ENCODE measurements around the gene EIF2AK3.
A peak's percentile ranks its signal among the peaks of the same experiment; 100 is the strongest.
"Not testable (repeated sequence)": the region's sequence is repeated elsewhere in the genome, so short reads cannot be mapped to it uniquely, and the experiment has no call there.

Gene EIF2AK3

DNA sequence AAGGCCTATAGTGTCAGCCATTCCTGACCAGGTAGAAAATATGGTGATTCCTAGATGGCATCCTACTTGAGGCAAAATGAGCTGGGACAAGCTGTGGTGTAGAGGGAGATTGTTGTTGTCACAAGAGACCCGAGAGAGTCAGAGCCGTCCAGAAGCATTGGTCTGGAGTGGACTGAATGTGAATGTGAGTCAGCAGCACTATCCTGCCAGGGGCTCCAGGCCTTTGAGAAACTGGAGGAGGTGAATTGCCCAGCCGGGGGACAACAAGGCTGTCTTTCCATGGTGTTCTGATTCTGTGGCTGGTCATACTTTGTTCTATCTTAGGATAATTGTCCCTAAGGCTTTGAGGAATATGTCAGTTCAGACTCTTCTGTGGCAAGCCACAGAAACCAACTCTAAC lies 29.4 kb upstream of the EIF2AK3 start:
- DNase-seq (ENCODE audit: low read depth, low spot score) = no peak
- H3K4me3 ChIP-seq (ENCODE audit: low read depth, low read length) = no peak overlapping the region
- TF ChIP-seq, protein P1, sequence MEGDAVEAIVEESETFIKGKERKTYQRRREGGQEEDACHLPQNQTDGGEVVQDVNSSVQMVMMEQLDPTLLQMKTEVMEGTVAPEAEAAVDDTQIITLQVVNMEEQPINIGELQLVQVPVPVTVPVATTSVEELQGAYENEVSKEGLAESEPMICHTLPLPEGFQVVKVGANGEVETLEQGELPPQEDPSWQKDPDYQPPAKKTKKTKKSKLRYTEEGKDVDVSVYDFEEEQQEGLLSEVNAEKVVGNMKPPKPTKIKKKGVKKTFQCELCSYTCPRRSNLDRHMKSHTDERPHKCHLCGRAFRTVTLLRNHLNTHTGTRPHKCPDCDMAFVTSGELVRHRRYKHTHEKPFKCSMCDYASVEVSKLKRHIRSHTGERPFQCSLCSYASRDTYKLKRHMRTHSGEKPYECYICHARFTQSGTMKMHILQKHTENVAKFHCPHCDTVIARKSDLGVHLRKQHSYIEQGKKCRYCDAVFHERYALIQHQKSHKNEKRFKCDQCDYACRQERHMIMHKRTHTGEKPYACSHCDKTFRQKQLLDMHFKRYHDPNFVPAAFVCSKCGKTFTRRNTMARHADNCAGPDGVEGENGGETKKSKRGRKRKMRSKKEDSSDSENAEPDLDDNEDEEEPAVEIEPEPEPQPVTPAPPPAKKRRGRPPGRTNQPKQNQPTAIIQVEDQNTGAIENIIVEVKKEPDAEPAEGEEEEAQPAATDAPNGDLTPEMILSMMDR (IDR thresholded peaks at IDR 0.05; ENCODE audit: low read depth, low read length) = no peak
- in situ Hi-C loops (cut with HindIII; ENCODE audit: low sequenced_read_pairs) = no loop called here

DNA sequence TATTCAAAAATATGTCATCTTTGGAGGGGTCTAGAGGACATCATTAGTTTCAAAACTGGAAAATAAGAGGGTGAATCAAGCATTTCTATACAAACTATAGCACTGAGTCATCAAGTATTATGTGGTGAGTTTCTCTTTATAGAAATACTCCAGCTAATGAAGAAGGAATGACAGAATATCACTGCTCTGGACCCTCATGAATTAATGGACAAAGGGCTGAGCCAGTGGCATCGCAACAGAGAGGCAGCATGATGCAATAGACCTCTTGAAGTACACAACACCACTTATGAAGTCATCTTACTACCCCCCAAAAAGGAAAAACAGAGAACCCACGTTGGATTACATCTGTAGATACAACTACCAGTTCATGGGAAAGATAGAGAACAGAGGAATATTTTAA lies 27.4 kb upstream of the EIF2AK3 start:
- DNase-seq (ENCODE audit: low read depth, low spot score) = peak; percentile 37
- TF ChIP-seq, protein P1 (IDR thresholded peaks at IDR 0.05; ENCODE audit: low read depth, low read length) = no peak
- no peak overlapping the region for H3K4me3 ChIP-seq (ENCODE audit: low read depth, low read length)
- in situ Hi-C loops (cut with HindIII; ENCODE audit: low sequenced_read_pairs) = no loop called here

DNA sequence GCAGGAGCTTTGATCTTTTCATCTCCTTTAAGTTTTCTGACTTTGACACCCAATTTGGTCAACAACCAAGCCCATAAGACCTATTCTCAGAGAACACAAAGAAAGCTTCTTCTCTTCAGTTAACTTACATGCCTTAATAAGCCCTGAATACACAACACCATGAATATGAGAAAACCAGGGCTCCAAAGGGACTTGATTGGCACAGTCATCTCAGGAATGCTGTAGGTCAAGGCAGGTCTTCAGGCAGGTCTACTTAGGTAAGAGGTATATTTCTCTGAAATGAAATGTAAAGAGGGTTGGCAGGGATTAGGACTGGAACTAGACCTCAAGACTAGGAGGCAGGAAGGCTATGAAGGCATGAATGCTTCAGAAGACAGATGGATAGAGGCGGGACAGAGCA lies 24.4 kb upstream of the EIF2AK3 start:
- TF ChIP-seq, protein P1 (IDR thresholded peaks at IDR 0.05; ENCODE audit: low read depth, low read length) = no peak
- in situ Hi-C loops (cut with HindIII; ENCODE audit: low sequenced_read_pairs) = no loop called here
- H3K4me3 ChIP-seq (ENCODE audit: low read depth, low read length) = no peak overlapping the region
- DNase-seq (ENCODE audit: low read depth, low spot score) = no peak

DNA sequence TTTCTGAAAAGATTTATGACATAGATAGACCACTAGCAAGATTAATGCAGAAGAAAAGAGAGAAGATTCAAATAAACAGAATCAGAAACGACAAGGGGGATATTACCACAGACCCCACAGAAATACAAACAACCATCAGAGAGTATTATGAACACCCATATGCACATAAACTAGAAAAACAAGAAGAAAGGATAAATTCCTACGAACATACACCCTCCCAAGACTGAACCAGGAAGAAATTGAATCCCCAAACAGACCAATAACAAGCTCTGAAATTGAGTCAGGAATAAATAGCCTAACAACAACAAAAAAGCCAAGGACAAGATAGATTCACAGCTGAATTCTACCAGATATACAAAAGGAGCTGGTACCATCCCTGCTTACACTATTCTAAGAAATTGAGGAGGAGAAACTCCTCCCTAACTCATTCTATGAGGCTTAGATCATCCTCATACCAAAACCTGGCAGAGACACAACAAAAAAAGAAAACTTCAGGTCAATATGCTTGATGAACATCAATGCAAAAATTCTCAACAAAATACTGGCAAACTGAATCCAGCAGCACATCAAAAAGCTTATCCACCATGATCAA lies 18.1 kb upstream of the EIF2AK3 start:
- in situ Hi-C loops (cut with HindIII; ENCODE audit: low sequenced_read_pairs); H3K4me3 ChIP-seq (ENCODE audit: low read depth, low read length); DNase-seq (ENCODE audit: low read depth, low spot score): not testable (repeated sequence)

DNA sequence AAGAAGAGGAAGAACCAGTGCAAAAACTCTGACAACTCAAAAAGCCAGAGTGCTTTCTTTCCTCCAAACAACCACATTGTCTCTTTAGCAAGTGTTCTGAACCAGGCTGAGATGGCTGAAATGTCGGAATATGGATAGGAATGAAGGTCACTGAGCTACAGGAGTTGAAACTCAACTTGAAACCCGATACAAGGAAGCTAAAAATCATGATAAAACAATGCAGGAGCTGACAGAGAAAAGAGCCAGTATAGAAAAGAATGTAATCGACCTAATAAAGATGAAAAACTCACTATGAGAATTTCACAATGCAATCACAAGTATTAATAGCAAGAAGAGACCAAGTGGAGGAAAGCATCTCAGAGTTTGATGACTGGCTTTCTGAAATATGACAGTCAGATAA lies 15.0 kb upstream of the EIF2AK3 start:
- no peak overlapping the region for H3K4me3 ChIP-seq (ENCODE audit: low read depth, low read length)
- TF ChIP-seq, protein P1 (IDR thresholded peaks at IDR 0.05; ENCODE audit: low read depth, low read length) = no peak
- in situ Hi-C loops (cut with HindIII; ENCODE audit: low sequenced_read_pairs) = no loop called here
- DNase-seq (ENCODE audit: low read depth, low spot score) = no peak

DNA sequence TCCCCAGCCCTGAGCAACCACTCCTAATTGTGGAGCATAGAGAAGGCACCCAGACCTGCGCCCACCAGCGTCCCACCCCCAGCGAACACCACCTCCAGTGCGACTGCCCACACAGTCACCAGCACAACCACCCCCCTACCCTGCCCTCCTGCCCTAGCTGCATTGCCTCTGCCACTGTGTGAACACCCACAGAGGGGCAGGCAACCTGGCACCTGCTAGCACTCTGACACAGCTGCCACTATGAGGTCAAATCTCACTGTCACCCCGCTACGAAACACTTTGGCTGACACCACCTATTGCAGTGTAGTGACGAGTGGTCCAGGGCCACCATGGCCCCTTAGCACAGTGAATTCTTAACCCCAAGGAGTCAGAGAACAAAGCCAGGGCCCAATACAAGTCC lies 14.1 kb upstream of the EIF2AK3 start:
- in situ Hi-C loops (cut with HindIII; ENCODE audit: low sequenced_read_pairs) = no loop called here
- no peak for DNase-seq (ENCODE audit: low read depth, low spot score)

DNA sequence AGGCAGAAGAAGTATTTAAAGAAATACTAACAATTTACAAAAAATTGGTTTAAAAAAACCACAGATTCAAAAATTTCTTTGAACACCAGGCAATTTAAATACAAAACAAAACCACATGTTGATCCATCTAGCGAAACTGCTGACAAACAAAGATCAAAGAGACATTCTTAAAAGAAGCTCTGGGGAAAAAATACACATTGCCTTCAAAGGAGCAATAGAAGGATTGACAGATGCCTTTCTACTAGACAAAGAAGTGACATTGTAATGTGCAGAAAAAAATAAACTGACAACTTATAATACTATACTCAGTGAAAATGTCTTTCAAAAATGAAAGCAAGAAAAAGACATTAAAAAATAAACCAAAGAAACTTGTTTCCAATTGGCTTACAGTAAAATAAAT lies 12.6 kb upstream of the EIF2AK3 start:
- TF ChIP-seq, protein P1 (IDR thresholded peaks at IDR 0.05; ENCODE audit: low read depth, low read length) = no peak

More for the DNA sequence above, 14.1 kb upstream of the EIF2AK3 start:
- H3K4me3 ChIP-seq (ENCODE audit: low read depth, low read length) = no peak overlapping the region
- TF ChIP-seq, protein P1 (IDR thresholded peaks at IDR 0.05; ENCODE audit: low read depth, low read length) = no peak

More for the DNA sequence above, 12.6 kb upstream of the EIF2AK3 start:
- in situ Hi-C loops (cut with HindIII; ENCODE audit: low sequenced_read_pairs) = no loop called here
- no peak overlapping the region for H3K4me3 ChIP-seq (ENCODE audit: low read depth, low read length)
- no peak for DNase-seq (ENCODE audit: low read depth, low spot score)

Data from astrocyte of the spinal cord (primary cell).